Measurements from ENCODE around the gene CDK10.

- TF ChIP-seq POLR2A (IDR thresholded peaks at IDR 0.05) (no peak), CTCF (IDR thresholded peaks at IDR 0.05) (no peak)
Observed at GRCh38 chr16:89741342-89742014, 55.0 kb downstream of the CDK10 start.

Data from right lobe of liver (tissue), 4 donors.